ENCODE results near the gene CDH22. TPM values are rescaled to one million over a fixed set of nuclear protein-coding genes. Genes with fewer than 3 reads are reported as not detected.

The CDH22 gene
- total RNA-seq, 1 donor from 2014 or later: 5.2 TPM

DNA sequence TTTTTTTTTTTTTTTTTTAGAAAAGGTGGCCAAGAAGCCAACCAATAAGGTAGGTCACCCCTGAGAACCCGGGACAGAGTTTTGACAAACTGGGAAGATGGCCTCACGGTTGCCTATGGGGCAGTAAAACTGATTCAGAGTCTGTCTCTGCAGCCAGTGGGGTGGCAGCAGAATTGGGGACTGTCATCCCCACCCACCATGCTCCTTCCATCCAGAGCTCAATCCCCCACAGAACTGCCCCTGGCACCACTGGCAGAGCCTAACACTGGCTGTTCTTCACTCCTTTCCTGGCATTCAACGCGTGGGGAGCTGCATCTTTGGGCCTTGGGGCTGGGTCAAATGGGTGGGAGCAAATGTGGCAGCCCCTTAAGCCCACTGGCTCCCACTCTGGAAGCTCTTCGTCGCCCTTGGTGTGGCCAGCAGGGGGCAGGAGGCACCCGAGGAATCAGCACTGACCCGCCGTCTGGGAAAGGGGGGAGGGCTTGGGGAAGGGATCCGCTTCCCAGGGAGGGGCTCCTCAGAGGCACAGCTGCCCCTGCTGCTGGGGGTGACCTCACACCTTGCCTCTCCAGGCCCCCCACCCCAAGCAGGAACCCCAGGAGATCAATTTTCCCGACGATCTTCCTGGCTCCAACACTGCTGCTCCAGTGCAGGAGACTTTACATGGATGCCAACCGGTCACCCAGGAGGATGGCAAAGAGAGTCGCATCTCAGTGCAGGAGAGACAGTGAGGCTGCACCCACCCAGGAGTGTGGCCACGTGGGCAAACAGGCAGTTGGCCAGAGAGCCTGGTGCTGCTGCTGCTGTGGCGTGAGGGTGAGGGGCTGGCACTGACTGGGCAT, 179.8 kb downstream of the CDH22 start:
- peak; percentile 28 for ATAC-seq
- intact Hi-C loops (cut with DNase I): no loop called here
- DNase-seq (ENCODE audit: missing footprints): no peak

DNA sequence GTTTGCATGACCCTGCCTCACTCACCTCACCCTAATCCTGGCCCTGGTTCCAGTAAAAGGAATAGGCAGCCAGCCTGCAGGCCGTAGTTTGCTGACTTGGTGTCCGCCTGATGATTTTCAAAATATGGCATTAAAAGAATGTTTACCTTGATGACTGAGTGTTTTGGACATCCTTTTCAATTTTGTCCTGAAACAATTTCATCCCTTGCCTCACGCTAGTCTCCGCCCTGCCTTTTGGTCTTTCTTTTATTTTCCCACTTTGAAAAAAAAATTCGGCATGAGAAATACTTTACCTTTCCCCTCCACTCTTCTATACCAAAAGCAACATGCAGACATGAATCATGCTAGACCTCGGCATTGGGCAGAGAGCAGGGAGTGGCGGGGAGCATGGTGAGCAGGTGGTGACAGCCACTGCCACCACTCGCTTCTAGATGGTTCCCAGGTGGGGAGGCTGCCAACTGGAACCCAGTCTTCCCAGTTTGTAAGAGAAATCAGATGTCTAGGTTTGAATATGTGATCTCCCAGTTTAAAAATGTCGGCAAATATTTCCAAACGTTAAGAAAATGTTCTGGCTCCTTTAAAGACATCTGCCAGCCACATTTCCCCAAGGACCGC, 180.8 kb downstream of the CDH22 start:
- ATAC-seq: no peak
- intact Hi-C loops (cut with DNase I): no loop called here
- DNase-seq (ENCODE audit: missing footprints): no peak

DNA sequence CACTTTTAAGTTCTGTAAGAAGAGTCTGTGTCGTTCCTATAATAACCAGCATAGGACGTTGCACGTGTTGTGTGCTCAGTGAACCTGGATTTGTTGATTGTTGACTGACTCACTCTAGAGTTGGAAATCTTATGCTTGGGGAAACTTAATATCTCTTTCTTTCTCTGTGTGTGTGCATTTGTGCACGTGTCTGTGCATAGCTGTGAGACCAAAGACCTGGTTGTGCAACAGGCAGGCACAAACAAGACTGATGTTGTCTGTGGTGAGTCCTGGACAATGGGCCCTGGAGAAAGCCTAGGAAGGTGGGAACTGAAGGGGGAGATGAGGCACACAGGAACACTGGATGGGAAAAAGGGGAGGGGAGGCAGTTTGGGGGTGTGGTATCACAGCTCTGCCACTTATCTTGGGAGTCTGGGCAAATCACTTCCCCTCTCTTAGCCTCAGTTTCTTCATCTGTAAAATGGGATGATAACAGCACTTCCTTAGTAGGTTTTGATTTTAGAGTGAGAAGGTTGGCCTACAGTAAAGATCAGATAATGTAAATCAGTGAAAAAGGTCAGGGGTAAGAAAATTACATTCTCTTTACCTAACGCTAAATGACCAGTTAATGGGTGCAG, 181.8 kb downstream of the CDH22 start:
- ATAC-seq: no peak
- DNase-seq (ENCODE audit: missing footprints): no peak
- intact Hi-C loops (cut with DNase I): no loop called here

Other genes starting within 250 kb of the CDH22 start
- 19.4 TPM for gene NCOA5, start 218.5 kb downstream of the CDH22 start, total RNA-seq
- 8.0 TPM for gene CD40, start 190.2 kb downstream of the CDH22 start, total RNA-seq
- gene ELMO2, start 98.1 kb upstream of the CDH22 start, total RNA-seq: 38.7 TPM
- 0.57 TPM for gene ZNF334, start 205.1 kb upstream of the CDH22 start, total RNA-seq
- gene OCSTAMP, start 242.2 kb upstream of the CDH22 start, total RNA-seq: not detected